Left ventricle myocardium inferior (tissue), 1 donor: ENCODE measurements around the gene DTNA. TPM values are rescaled to one million over a fixed set of nuclear protein-coding genes. Genes with fewer than 3 reads are reported as not detected.

ENCODE experiments used
- DNase-seq: peaks from one replicate; pipeline ENCODE4 v3.0.0-alpha.2; 2020
- H3K27ac ChIP-seq: fragments of 200-600 bp; replicated peaks from 2 replicates; pipeline ENCODE4 v1.8.0; 2021
- H3K27me3 ChIP-seq: fragments of 200-600 bp; 2 replicates; pipeline ENCODE4 v1.8.0; 2021; ENCODE audit warnings: low read depth
- H3K36me3 ChIP-seq: fragments of 200-600 bp; 2 replicates; pipeline ENCODE4 v1.8.0; 2021
- H3K4me1 ChIP-seq: fragments of 200-600 bp; 2 replicates; pipeline ENCODE4 v1.8.0; 2021
- H3K4me3 ChIP-seq: fragments of 200-600 bp; 2 replicates; pipeline ENCODE4 v1.8.0; 2021; ENCODE audit warnings: mild to moderate bottlenecking, moderate library complexity
- H3K9me3 ChIP-seq: fragments of 200-600 bp; replicated peaks from 2 replicates; pipeline ENCODE4 v1.8.0; 2021
- intact Hi-C: fragments of 100-400 bp; cut with micrococcal nuclease; formaldehyde crosslinking; loops from one replicate; pipeline ENCODE4 v1.11.0; 2022
- total RNA-seq: library from RNA; stranded (reverse); fragmentation: NEBNext Ultra II Directional; extraction: Animal tissue kit (Norgen Biotek cat#: 25700); gene quantifications from one replicate; pipeline ENCODE4 v1.2.1, GENCODE V29; 2021
- TF ChIP-seq, protein P1 (sequence below): fragments of 200-600 bp; IDR thresholded peaks from 2 replicates; pipeline ENCODE4 v1.8.0; 2021; ENCODE audit warnings: antibody characterized with exemption, mild to moderate bottlenecking, borderline replicate concordance
- donor health status: DM: no; HTN: yes; CAD: no; lungs with severe emphysema.

The DTNA gene
- total RNA-seq, 1 donor from 2014 or later: 167 TPM

DNA sequence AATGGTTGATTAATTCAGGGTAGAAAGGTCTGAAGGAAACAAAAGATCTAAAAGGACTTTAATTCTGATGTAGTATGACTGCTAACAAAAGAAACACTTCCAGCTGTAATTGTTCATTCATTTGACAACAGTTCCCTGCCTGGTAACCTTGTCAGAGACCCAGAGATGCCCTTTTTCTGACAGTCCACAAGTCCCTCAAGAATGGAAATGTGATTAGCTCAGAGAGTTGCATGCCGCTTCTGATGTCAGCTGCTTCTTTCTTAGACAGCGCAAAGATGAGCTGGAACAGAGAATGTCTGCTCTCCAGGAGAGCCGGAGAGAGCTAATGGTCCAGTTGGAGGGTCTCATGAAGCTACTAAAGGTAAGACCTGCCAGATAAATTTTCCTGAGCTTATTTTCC, 153.6 kb downstream of the DTNA start:
- intact Hi-C loops: no loop called here
- H3K36me3 ChIP-seq: peaks cover 18% of the 10 kb centered on the region
- no peak overlapping the region for H3K27ac ChIP-seq

DNA sequence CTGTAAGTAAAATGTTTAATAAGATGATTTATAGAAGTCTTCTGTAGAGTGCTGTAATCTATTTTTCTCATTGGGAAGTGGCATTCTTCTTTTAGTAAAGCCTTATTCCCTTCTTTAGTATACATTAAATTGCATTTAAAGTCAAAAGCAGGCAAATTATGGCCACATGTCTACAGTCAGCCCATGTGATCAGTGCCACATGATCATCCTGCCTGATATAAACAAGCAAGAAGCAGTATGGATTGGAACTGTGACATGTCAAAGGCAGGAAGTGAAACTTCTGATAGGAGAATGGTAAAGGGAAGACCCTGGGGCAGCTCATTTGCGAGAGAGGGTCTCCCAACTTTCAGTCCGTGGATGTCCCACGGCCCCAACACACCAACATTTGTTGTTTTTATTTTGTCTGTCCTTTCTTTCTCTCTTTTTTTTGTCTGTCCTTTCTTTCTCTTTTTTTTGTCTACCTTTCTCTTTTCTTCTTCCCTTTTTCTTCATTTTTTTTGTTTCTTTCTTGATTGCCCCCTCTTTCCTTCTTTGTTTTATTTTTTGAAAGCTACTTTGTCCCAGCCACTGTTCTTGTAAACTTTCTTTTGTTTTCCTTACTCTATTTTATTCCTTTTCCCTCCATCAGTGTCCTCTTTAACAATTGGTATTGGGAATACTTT, 154.9 kb downstream of the DTNA start:
- TF ChIP-seq, protein P1, sequence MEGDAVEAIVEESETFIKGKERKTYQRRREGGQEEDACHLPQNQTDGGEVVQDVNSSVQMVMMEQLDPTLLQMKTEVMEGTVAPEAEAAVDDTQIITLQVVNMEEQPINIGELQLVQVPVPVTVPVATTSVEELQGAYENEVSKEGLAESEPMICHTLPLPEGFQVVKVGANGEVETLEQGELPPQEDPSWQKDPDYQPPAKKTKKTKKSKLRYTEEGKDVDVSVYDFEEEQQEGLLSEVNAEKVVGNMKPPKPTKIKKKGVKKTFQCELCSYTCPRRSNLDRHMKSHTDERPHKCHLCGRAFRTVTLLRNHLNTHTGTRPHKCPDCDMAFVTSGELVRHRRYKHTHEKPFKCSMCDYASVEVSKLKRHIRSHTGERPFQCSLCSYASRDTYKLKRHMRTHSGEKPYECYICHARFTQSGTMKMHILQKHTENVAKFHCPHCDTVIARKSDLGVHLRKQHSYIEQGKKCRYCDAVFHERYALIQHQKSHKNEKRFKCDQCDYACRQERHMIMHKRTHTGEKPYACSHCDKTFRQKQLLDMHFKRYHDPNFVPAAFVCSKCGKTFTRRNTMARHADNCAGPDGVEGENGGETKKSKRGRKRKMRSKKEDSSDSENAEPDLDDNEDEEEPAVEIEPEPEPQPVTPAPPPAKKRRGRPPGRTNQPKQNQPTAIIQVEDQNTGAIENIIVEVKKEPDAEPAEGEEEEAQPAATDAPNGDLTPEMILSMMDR: no peak
- intact Hi-C loops: no loop called here
- H3K27ac ChIP-seq: no peak overlapping the region

More for the DNA sequence above, 153.6 kb downstream of the DTNA start:
- H3K4me3 ChIP-seq: no peak overlapping the region
- TF ChIP-seq, protein P1: no peak
- no peaks in the 10 kb centered on the region for H3K27me3 ChIP-seq
- DNase-seq: no peak
- H3K9me3 ChIP-seq: no peaks in the 10 kb centered on the region
- H3K4me1 ChIP-seq: peaks cover 19% of the 10 kb centered on the region

DNA sequence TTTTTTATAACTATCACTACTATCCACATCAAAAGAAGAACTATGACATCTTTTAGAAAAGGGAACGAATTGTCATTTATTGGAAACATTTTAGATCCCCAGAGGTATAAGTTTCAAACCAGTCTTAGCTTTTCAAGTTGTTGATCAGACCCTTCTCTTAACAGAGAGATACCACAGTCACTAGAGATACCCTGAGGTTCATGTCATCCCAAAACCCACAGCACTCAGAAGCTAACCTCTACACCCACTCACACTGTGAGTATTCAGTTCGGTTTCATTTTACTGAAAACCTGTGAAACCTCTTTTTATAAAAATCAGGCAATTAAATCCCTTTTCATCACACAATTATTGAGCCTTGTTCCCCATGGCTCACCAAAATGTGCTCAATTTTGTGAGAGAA, 156.2 kb downstream of the DTNA start:
- intact Hi-C loops: no loop called here
- Histone ChIP-seq H3K27me3 (no peaks in the 10 kb centered on the region), H3K4me1 (peaks cover 19% of the 10 kb centered on the region), H3K36me3 (peaks cover 9% of the 10 kb centered on the region), H3K4me3 (no peak overlapping the region), H3K9me3 (no peaks in the 10 kb centered on the region), H3K27ac (no peak overlapping the region)
- DNase-seq: no peak
- TF ChIP-seq, protein P1: no peak

More for the DNA sequence above, 154.9 kb downstream of the DTNA start:
- H3K9me3 ChIP-seq: no peaks in the 10 kb centered on the region
- H3K36me3 ChIP-seq: peaks cover 9% of the 10 kb centered on the region
- no peak for DNase-seq
- H3K4me1 ChIP-seq: peaks cover 19% of the 10 kb centered on the region
- no peak overlapping the region for H3K4me3 ChIP-seq
- no peaks in the 10 kb centered on the region for H3K27me3 ChIP-seq

DNA sequence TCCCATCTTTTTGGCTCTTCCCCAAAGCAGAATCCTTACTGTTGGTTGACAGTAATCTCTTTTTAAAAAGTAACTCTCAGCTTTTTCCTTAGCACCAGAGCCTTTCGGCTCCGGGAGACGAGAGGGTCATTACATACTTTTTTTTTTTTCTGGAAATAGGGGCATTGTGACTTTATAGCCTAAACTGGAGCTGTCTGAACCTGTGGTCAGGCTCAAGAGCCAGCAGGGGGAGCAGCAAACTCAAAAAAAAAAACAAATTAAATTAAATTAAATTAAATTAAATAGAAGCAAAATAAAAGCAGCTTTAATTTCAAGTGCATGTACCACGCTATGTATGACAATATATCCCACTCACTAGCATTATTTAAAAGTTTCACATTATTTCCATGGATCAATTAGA, 156.6 kb downstream of the DTNA start:
- H3K27me3 ChIP-seq: no peaks in the 10 kb centered on the region
- intact Hi-C loops: no loop called here
- no peak overlapping the region for H3K4me3 ChIP-seq
- peaks cover 19% of the 10 kb centered on the region for H3K4me1 ChIP-seq
- no peak for DNase-seq
- no peaks in the 10 kb centered on the region for H3K9me3 ChIP-seq
- peaks cover 9% of the 10 kb centered on the region for H3K36me3 ChIP-seq
- peak overlapping the region; percentile 57 for H3K27ac ChIP-seq
- TF ChIP-seq, protein P1: peak; percentile 60

DNA sequence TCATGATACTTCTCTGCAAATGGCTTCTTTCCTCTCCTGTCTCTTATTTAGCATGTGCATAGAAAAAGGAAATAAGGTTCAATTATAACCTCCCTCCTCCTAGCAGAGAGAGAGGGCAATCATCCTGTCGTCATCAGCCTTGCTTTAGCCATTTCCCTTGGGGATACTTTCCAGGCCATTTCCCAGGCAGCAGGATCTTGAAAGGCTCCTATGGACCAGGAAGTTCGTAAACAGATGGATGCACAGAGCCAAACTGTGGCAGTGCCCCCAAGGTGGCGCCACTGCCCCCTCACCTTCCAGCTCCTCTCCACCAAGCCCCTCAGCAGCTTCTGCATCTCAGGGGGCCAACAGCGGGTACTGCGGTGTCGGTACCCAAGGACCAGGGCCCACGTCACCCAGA, 157.4 kb downstream of the DTNA start:
- intact Hi-C loops: no loop called here
- H3K4me3 ChIP-seq: no peak overlapping the region
- H3K36me3 ChIP-seq: peaks cover 9% of the 10 kb centered on the region
- H3K9me3 ChIP-seq: no peaks in the 10 kb centered on the region
- H3K4me1 ChIP-seq: peaks cover 19% of the 10 kb centered on the region
- peak overlapping the region; percentile 57 for H3K27ac ChIP-seq
- no peaks in the 10 kb centered on the region for H3K27me3 ChIP-seq
- DNase-seq: no peak
- TF ChIP-seq, protein P1: peak; percentile 39
